Measurements from ENCODE around the gene MRPL9. TPM values are rescaled to one million over a fixed set of nuclear protein-coding genes. Genes with fewer than 3 reads are reported as not detected.

The MRPL9 gene
- total and polyA plus RNA-seq, 9 donors, result 66.3 to 87.9 (median 74.8) TPM

DNA sequence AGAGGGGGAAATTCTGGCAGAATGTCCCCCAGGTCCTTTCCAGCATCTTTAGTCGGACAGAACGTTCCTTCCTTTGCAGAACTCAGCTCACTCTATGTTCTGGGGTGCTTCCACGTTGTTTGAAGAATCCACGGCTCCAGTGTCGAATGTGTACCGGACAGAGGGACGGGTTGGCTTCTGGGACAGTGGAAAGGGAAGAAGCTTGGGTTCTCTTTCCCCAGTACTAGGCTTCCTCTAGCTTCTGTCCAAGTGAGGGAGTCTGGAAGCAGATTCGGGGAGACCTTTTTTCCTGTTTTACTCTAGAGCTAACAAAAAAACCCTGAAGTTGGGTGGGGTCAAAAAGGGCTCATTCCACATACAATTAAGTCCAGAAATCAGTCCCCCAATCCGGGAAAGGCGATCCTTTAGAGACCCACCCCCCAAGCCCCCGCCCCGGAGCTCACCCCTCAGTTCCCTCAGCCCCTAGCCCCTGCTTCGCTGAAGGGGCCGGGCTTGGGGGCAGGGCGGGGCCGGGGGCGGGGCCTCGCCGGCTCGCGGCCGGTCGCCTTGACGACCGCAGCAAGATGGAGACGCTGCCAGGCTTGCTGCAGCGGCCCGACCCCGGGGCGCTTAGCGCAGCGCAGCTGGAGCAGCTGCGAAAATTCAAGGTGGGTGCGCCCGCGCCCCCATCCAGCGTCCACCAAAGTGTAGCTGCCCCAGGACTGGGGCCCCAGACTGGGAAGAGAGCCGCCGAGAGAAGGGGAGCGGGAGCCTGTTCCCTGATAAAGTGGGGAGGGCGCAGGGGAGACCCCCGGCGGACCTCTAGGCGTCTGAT is 42.1 kb downstream of the MRPL9 start, which contains the start of gene RIIAD1:
Gene RIIAD1, plus strand, starts transcription at position 549 of the 814 bp plus-strand sequence. Its CDS starts 15 bp downstream, at position 564.
- H3K27me3 ChIP-seq (ENCODE audit: control insufficient read depth, insufficient read depth, low read length), result peaks cover 54% of the 10 kb centered on the region
- H3K9me3 ChIP-seq (replicated peaks; ENCODE audit: control insufficient read depth, low read depth, low read length), result no peaks in the 10 kb centered on the region
- peak; percentile 55 for DNase-seq
- H3K4me3 ChIP-seq (ENCODE audit: low read length), result peak within 1 kb of the TSS; percentile 41
- no peaks in the 10 kb centered on the region for H3K36me3 ChIP-seq (ENCODE audit: control insufficient read depth, insufficient read depth, low read length)
- peaks cover 27% of the 10 kb centered on the region for H3K4me1 ChIP-seq (ENCODE audit: control insufficient read depth, insufficient read depth, low read length)
- 0% methylated on average over 31 of the region's 44 CpGs for WGBS (ENCODE audit: insufficient coverage)
- H3K27ac ChIP-seq (ENCODE audit: low read length), result peak within 1 kb of the TSS; percentile 69

DNA sequence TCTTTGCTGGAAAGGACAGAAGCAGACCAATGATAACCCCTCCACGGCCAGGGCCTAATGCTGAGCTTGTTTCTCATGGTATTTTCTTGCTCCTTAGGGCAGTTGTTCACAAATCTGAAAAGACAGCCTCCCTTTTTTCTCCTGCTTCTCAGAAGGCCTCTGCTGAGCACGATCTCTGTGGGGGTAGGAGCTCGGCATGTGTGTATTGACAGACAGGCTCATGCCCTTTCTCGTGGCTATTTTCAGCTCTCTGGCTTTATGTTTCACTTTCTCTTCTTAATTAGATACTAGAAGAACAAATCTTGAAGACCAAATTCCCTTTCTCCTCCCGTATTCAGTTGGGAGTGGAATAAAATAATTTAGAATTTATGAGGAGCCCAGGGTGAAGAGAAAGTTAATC is 42.7 kb downstream of the MRPL9 start:
- Histone ChIP-seq H3K4me3 (ENCODE audit: low read length) (peak overlapping the region; percentile 32), H3K4me1 (ENCODE audit: control insufficient read depth, insufficient read depth, low read length) (peaks cover 27% of the 10 kb centered on the region), H3K27ac (ENCODE audit: low read length) (peak overlapping the region; percentile 69), H3K36me3 (ENCODE audit: control insufficient read depth, insufficient read depth, low read length) (no peaks in the 10 kb centered on the region), H3K27me3 (ENCODE audit: control insufficient read depth, insufficient read depth, low read length) (peaks cover 60% of the 10 kb centered on the region), H3K9me3 (replicated peaks; ENCODE audit: control insufficient read depth, low read depth, low read length) (no peaks in the 10 kb centered on the region)
- no CpG with 5 or more reads among the region's 5 CpGs for WGBS (ENCODE audit: insufficient coverage)
- peak; percentile 26 for DNase-seq

DNA sequence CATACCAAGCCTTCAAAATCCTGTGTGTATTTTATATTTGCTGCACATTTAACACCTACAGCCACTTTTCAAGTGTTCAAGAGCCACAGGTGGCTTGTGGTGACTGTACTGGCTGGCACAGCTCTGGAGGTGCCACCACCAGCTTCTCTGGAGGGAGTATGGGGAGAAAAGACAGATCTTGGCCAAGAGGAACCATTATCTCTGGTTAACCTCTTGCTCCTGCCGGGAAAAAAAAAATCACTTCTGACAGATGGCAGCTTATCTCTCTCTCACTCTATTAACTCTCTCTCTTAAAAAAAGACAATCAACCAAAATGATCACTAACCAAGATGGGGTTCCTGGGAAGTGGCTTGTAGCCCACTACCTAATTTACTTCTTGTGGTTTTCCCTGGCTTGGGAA is 43.2 kb downstream of the MRPL9 start:
- H3K27ac ChIP-seq (ENCODE audit: low read length), result no peak overlapping the region

DNA sequence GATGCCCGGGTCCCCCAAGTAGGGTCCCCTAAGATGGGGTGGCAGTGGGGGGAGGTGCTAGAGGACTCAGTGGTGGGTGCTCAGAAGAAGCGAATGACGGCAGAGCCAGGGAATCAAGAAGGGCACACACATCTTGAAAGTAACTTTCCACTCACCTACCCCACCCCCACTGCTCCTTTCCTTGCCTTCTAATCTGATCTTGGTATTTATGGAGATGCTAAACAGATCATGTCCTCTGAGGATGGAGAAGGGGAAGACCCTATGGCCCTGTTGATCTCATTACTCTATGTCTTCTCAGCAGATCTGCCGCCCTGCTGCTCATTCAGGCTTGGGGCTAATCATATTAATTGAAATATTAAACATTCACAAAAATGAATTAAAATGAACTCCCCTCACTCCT is 44.6 kb downstream of the MRPL9 start:
- DNase-seq, result no peak
- no CpG with 5 or more reads among the region's 4 CpGs for WGBS (ENCODE audit: insufficient coverage)
- Histone ChIP-seq H3K36me3 (ENCODE audit: control insufficient read depth, insufficient read depth, low read length) (no peaks in the 10 kb centered on the region), H3K27ac (ENCODE audit: low read length) (no peak overlapping the region), H3K27me3 (ENCODE audit: control insufficient read depth, insufficient read depth, low read length) (peaks cover 74% of the 10 kb centered on the region), H3K9me3 (replicated peaks; ENCODE audit: control insufficient read depth, low read depth, low read length) (no peaks in the 10 kb centered on the region), H3K4me3 (ENCODE audit: low read length) (no peak overlapping the region), H3K4me1 (ENCODE audit: control insufficient read depth, insufficient read depth, low read length) (peaks cover 27% of the 10 kb centered on the region)

More for the DNA sequence above, 43.2 kb downstream of the MRPL9 start:
- no peaks in the 10 kb centered on the region for H3K36me3 ChIP-seq (ENCODE audit: control insufficient read depth, insufficient read depth, low read length)
- H3K4me1 ChIP-seq (ENCODE audit: control insufficient read depth, insufficient read depth, low read length), result peaks cover 27% of the 10 kb centered on the region
- no peaks in the 10 kb centered on the region for H3K9me3 ChIP-seq (replicated peaks; ENCODE audit: control insufficient read depth, low read depth, low read length)
- peaks cover 64% of the 10 kb centered on the region for H3K27me3 ChIP-seq (ENCODE audit: control insufficient read depth, insufficient read depth, low read length)
- WGBS (ENCODE audit: insufficient coverage), result 17% methylated on average over 1 of the region's 1 CpG
- DNase-seq, result no peak
- H3K4me3 ChIP-seq (ENCODE audit: low read length), result no peak overlapping the region

- Histone ChIP-seq H3K27ac (ENCODE audit: low read length) (no peak overlapping the region), H3K4me3 (ENCODE audit: low read length) (no peak overlapping the region), H3K4me1 (ENCODE audit: control insufficient read depth, insufficient read depth, low read length) (peaks cover 27% of the 10 kb centered on the region), H3K36me3 (ENCODE audit: control insufficient read depth, insufficient read depth, low read length) (no peaks in the 10 kb centered on the region), H3K9me3 (replicated peaks; ENCODE audit: control insufficient read depth, low read depth, low read length) (no peaks in the 10 kb centered on the region), H3K27me3 (ENCODE audit: control insufficient read depth, insufficient read depth, low read length) (peaks cover 70% of the 10 kb centered on the region)
- WGBS (ENCODE audit: insufficient coverage), result no CpG with 5 or more reads among the region's 4 CpGs
- peak; percentile 35 for DNase-seq
Measured at GRCh38 chr1:151718011-151718431, 45.3 kb downstream of the MRPL9 start.

- Histone ChIP-seq H3K27me3 (ENCODE audit: control insufficient read depth, insufficient read depth, low read length) (peaks cover 64% of the 10 kb centered on the region), H3K36me3 (ENCODE audit: control insufficient read depth, insufficient read depth, low read length) (no peaks in the 10 kb centered on the region), H3K4me3 (ENCODE audit: low read length) (no peak within 1 kb of the TSS), H3K27ac (ENCODE audit: low read length) (no peak within 1 kb of the TSS), H3K9me3 (replicated peaks; ENCODE audit: control insufficient read depth, low read depth, low read length) (no peaks in the 10 kb centered on the region), H3K4me1 (ENCODE audit: control insufficient read depth, insufficient read depth, low read length) (peaks cover 27% of the 10 kb centered on the region)
- peak; percentile 42 for DNase-seq
- WGBS (ENCODE audit: insufficient coverage), result 2% methylated on average over 14 of the region's 27 CpGs
Measured at GRCh38 chr1:151716771-151717631, 46.3 kb downstream of the MRPL9 start, which contains the start of gene CELF3. TSS of gene CELF3 (minus strand) at chr1:151716803. CDS start at chr1:151716020, 783 bp downstream.

DNA sequence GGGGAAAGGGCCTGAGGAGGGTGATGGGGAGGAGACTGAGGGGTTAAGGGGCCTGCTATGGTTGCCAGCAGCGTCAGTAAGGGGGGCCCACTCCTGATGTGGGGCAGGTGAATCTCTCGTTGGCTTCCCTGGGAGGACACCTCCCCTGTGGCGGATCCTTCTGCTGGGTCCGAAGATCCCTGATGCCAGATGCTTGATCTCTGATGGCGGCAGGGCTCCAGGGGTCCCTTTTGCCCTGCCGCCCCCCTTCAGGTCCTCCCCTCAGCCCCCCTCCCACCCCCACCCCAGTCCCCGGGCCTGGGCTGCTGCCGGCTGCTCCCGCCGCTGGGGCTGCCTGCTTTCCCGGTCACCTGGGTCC is 46.9 kb downstream of the MRPL9 start:
- Histone ChIP-seq H3K4me3 (ENCODE audit: low read length) (no peak overlapping the region), H3K9me3 (replicated peaks; ENCODE audit: control insufficient read depth, low read depth, low read length) (no peaks in the 10 kb centered on the region), H3K36me3 (ENCODE audit: control insufficient read depth, insufficient read depth, low read length) (no peaks in the 10 kb centered on the region), H3K27me3 (ENCODE audit: control insufficient read depth, insufficient read depth, low read length) (peaks cover 59% of the 10 kb centered on the region), H3K4me1 (ENCODE audit: control insufficient read depth, insufficient read depth, low read length) (peaks cover 21% of the 10 kb centered on the region), H3K27ac (ENCODE audit: low read length) (no peak overlapping the region)
- 0% methylated on average over 6 of the region's 11 CpGs for WGBS (ENCODE audit: insufficient coverage)
- no peak for DNase-seq

- H3K27ac ChIP-seq (ENCODE audit: low read length), result no peak overlapping the region
- H3K36me3 ChIP-seq (ENCODE audit: control insufficient read depth, insufficient read depth, low read length), result no peaks in the 10 kb centered on the region
- peak; percentile 27 for DNase-seq
- peaks cover 17% of the 10 kb centered on the region for H3K4me1 ChIP-seq (ENCODE audit: control insufficient read depth, insufficient read depth, low read length)
- H3K27me3 ChIP-seq (ENCODE audit: control insufficient read depth, insufficient read depth, low read length), result peaks cover 59% of the 10 kb centered on the region
- WGBS (ENCODE audit: insufficient coverage), result 29% methylated on average over 9 of the region's 17 CpGs
- H3K4me3 ChIP-seq (ENCODE audit: low read length), result no peak overlapping the region
- H3K9me3 ChIP-seq (replicated peaks; ENCODE audit: control insufficient read depth, low read depth, low read length), result no peaks in the 10 kb centered on the region
Measured at GRCh38 chr1:151715726-151716404, 47.4 kb downstream of the MRPL9 start.

GRCh38 chr1:151714820-151715725 is 48.2 kb downstream of the MRPL9 start:
- H3K27me3 ChIP-seq (ENCODE audit: control insufficient read depth, insufficient read depth, low read length), result peaks cover 58% of the 10 kb centered on the region
- WGBS (ENCODE audit: insufficient coverage), result 33% methylated on average over 7 of the region's 10 CpGs

More at GRCh38 chr1:151714820-151715725, 48.2 kb downstream of the MRPL9 start:
- no peaks in the 10 kb centered on the region for H3K9me3 ChIP-seq (replicated peaks; ENCODE audit: control insufficient read depth, low read depth, low read length)
- H3K36me3 ChIP-seq (ENCODE audit: control insufficient read depth, insufficient read depth, low read length), result no peaks in the 10 kb centered on the region
- DNase-seq, result no peak
- no peak overlapping the region for H3K4me3 ChIP-seq (ENCODE audit: low read length)
- H3K4me1 ChIP-seq (ENCODE audit: control insufficient read depth, insufficient read depth, low read length), result peaks cover 12% of the 10 kb centered on the region
- no peak overlapping the region for H3K27ac ChIP-seq (ENCODE audit: low read length)
